Upper lobe of left lung (tissue), 4 donors: ENCODE results near the gene RAC3.

Experiments
- POLR2A ChIP-seq, 4 donors: fragments of 450-650 bp; IDR thresholded peaks; one replicate each; pipeline ENCODE4 v1.5.1; 2016 to 2017; ENCODE audit warnings: antibody characterized with exemption in 4 of 4, mild to moderate bottlenecking in 2 of 4
- POLR2AphosphoS5 ChIP-seq, 2 donors: sonication (generic); formaldehyde crosslinking; IDR thresholded peaks; one replicate each; pipeline ENCODE4 v1.5.1; 2017; ENCODE audit warnings: antibody characterized with exemption in 2 of 2
- TF ChIP-seq, protein P1 (sequence below), 6 experiments: fragments of 450-650 bp in 4 of 6; fragments of 200-600 bp in 2 of 6; sonication (generic) in 2 of 6; IDR thresholded peaks; one replicate each; pipeline ENCODE4 v1.5.1; 2016 to 2019; ENCODE audit warnings: antibody characterized with exemption in 6 of 6

DNA sequence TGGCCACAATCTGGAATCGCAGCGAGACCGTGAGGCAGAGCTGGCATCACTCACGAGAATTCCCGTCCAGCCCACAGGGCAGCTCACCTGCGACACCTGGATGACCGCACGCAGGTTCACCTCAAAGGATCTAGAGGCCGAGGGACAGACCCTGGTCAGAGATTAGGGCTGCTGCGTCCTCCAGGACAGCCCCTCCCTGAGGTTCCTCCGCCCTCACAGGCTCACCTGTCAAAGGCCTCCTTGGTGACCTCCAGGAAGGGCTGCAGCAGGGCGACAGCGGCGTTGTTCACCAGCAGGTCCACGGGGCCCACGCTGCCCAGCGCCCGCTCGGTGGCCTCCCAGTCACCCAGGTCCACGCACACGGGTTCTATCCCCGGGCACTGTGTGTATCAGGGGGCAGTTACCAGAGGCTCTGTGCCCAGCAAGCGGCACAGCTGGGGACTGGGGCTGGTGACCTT, 5.2 kb downstream of the RAC3 start:
- TF ChIP-seq, protein P1, sequence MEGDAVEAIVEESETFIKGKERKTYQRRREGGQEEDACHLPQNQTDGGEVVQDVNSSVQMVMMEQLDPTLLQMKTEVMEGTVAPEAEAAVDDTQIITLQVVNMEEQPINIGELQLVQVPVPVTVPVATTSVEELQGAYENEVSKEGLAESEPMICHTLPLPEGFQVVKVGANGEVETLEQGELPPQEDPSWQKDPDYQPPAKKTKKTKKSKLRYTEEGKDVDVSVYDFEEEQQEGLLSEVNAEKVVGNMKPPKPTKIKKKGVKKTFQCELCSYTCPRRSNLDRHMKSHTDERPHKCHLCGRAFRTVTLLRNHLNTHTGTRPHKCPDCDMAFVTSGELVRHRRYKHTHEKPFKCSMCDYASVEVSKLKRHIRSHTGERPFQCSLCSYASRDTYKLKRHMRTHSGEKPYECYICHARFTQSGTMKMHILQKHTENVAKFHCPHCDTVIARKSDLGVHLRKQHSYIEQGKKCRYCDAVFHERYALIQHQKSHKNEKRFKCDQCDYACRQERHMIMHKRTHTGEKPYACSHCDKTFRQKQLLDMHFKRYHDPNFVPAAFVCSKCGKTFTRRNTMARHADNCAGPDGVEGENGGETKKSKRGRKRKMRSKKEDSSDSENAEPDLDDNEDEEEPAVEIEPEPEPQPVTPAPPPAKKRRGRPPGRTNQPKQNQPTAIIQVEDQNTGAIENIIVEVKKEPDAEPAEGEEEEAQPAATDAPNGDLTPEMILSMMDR (IDR thresholded peaks at IDR 0.05) = no peak
- no peak for TF ChIP-seq POLR2AphosphoS5 (IDR thresholded peaks at IDR 0.05)
- no peak for TF ChIP-seq POLR2A (IDR thresholded peaks at IDR 0.05)
